Ammon's horn (tissue), 1 donor: ENCODE data around the gene ADAP1.

Source experiments
- DNase-seq: peaks from one replicate; pipeline ENCODE4 v3.0.0-alpha.2; 2016; ENCODE audit warnings: low spot score

The ADAP1 gene

DNA sequence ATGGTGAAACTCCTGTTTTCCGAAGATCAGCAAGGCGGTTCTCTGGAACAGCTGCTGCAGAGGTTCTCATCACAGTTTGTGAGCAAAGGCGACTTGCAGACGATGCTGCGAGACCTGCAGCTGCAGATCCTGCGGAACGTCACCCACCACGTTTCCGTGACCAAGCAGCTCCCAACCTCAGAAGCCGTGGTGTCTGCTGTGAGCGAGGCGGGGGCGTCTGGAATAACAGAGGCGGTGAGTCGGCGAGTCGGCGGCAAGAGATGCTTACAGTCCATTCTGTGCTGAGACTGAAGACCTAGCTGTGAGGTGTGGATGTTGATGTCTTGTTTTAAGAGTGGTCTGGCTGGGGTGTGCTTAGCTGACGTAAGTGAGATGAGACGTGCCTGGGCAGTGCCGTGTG lies 94.3 kb downstream of the ADAP1 start:
- DNase-seq, result no peak

GRCh38 chr7:859359-860030 lies 95.0 kb downstream of the ADAP1 start:
- no peak for DNase-seq

- DNase-seq, result no peak
Observed at GRCh38 chr7:857661-858060, 96.8 kb downstream of the ADAP1 start.

DNA sequence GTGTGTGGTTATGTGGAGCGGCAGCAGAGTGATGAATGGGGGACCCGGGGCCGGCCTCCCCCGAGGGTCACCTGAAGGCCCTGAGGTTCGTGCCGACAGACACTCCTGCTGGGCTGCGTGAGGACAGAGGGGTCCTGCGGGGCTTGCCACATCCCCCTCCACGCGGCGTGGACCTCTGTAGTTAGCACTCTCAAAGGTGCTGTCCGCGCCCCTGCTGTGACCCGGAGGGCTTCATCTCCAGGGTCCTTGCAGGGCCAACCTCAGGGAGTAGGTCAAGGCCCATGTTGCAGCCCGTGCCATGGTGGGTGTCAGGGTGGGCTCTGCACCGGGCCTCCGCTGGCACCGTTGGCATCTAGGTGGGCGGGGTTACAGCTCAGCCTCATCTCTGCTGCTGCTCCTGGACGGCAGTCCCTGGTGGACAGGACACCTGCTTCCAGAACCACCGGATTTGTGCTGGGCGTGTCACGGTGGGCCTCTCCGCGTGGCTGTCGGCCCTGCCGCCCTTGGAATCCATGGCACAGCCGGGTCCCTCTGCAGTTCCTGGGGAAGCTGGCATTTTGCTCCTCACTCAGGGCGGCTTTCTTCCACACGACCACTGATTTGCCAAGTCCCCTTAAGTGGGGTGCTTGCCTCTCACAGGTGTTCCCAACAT lies 97.9 kb downstream of the ADAP1 start:
- DNase-seq, result no peak

GRCh38 chr7:855686-856369 lies 98.7 kb downstream of the ADAP1 start:
- no peak for DNase-seq

DNA sequence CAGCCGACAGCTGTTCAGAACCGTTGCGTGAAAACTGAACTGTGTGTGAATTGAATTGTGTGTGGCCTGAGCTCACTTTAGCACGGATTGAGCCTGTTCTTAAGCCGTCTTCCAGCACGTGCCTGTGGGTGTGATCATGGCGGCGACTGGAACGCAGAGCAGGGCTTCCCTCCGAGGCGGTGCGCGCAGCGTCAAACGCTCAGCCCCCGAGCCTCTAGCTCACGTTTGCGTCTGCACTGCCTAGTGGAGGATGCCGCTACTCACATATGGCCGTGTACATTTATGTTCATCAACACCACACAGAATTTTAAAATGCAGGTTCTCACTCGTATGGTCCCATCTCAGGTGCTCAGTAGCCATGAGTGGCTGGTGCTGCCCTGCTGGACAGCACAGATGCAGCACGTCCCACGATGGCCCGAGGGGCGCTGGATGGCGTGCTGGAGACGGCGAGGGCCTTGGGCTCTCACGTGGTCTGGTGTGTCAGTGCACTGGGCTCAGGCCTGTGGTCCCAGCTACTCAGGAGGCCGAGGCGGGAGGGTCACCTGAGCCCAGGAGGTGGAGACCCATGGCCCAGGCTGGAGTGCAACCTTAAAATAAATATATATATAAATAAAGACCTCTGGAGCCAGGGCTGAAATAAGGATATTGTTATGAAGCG lies 100.2 kb downstream of the ADAP1 start:
- DNase-seq, result no peak

GRCh38 chr7:853366-854117 lies 100.9 kb downstream of the ADAP1 start:
- DNase-seq, result no peak

GRCh38 chr7:851204-851603 lies 103.3 kb downstream of the ADAP1 start:
- DNase-seq, result no peak

DNA sequence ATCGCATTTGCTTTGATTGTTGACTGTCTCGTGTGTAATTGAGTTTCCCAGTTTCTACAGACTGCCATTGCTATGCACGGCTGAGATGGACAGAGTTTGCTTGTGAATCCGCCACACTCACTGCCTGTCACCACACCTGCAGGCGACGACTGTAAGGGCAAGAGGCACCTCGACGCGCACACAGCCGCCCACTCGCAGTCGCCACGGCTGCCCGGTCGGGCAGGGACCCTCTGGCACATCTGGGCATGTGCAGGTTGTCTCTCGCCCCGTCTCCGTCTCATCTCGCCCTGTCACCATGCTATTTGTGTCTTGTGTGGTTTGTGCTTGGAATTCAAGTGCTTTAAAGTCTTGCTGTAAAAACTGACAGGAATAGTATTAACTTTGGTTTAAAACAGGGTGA lies 104.7 kb downstream of the ADAP1 start:
- no peak for DNase-seq

DNA sequence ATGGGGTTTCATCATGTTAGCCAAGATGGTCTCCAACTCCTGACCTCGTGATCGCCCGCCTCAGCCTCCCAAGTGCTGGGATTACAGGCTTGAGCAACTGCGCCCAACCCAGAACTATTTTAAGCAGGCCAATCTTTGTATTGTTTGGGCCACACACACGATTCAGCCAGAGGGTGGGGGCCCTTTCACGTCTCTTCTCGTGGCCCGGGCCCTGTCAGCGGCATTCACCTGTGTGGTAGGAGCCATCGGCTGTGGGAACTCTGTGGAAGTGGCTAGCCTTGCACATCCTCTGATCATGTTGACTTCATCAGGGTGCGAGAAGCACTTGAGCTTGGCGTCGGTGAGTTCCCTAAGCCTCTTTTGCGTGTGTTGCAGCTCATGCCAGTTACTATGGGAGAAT lies 105.3 kb downstream of the ADAP1 start:
- DNase-seq, result no peak
